NCI-H2196 (cell line): ENCODE results near the gene MTHFD1L.
"Not testable (repeated sequence)": the region's sequence is repeated elsewhere in the genome, so short reads cannot be mapped to it uniquely, and the experiment has no call there.

Source experiments
- DNase-seq: peaks from one replicate; lab custom pipeline; 2025; ENCODE audit not compliant: unreplicated experiment; lab: John Stamatoyannopoulos, UW

Gene MTHFD1L

DNA sequence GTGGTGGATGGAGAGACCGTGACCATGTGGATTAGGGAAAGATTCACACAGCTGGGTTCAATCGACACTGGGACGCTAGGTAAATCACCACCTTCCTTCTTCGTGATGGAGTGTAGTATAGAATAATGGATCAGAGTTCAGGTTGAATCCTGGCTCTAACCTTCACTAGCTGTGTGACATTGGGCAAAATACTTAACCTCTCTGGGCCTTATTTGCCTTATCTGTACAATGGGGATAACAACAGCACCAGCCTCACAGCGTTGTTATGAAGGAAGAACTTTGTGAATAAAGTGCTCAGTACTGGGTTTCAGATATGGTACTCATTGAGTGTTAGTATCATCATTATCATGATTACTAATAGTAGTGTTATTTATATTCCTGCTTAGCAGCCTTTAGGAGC, 248.1 kb downstream of the MTHFD1L start:
- DNase-seq, result no peak

DNA sequence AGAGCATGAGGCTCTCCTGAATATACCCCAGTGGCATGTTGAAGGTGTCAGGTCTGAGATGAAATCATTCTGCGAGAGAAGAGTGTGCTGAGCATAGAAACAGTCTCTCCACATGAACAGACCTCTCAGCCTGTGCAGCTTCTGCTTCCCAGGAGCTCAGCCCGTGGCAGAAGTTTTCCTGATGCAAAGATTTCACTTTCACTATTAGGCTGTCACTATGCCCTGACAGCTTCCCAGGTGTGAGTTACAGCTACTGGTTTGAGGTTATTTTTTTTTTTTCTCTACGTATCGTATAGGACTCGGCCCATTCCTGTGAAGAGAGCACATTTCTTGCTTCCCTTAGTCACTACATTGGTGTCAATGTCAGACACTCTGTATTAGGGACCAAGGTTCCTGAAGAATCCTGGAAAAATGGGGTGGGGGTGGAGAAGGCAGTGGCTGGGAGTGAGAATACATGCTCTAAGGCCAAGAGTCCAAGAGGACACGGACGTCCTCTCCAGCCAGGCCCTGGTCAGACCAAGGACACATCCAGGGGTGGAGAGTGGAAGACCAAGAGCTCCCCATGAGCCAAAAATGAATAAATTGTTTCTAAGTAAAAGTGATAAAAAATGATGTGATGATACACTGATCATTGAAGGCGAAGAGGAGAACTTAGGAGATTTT, 253.1 kb downstream of the MTHFD1L start:
- no peak for DNase-seq

DNA sequence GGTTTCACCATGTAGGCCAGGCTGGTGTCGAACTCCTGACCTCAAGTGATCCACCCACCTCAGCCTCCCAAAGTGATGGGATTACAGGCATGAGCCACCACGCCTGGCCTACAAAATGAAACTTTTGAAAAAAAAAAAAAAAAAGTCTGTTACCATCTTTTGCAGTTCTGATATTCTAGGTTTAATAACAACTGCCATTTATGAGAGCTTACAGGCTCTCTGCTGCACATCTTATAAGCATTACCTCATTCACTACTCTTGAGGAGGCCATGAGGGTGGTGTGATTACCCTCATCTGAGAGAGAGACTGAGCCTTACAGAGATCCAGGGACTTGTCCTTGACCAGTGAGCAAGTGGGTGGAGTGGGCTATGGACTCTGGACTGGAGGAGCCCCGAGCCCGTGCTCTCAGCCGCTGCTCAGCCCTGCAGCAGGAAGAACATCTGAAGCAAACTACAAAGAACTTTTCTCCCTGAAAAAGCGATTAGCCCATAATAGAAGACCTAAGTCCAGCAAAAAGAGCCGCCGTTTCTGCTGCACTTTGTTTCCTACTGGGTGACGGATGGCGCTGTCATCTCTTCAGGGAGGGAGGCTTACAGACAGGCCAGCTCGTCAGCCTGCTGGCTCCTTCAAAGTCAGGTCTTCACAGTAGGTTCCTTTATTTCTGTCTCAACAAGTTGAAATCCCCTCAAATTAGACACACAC, 254.5 kb downstream of the MTHFD1L start:
- no peak for DNase-seq

DNA sequence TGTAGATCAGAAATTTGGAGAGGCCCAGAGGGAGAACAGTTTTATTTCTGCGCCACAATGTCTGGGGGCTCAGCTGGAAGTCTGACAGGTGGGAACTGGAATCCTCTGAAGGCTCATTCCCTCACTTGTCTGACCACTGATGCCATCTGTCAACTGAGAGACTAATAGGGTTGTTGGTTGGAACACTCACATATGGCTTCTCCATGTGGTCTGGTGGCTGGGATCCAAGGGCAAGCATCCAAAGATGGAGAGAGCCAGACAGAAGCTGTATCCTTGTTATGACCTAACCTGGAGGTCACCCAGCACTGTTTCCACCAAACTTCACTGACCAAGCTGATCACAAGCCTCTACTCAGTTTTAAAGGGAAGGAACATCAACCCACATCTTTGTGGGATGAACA, 256.4 kb downstream of the MTHFD1L start:
- DNase-seq, result no peak

DNA sequence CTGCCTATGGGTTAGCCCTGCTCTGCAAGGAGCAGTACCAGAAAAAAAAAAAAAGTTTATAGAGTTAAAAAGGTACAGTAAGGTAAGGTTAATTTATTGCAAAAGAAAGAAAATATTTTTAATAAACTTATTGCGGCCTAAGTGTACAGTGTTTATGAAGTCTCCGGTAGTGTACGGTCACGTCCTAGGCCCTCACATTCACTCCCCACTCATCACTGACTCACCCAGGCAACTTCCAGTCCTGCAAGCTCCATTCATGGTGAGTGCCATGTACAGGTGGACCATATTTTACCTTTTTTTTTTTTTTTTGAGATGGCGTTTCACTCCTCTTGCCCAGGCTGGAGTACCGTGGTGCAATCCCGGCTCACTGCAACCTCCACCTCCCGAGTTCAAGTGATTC, 258.1 kb downstream of the MTHFD1L start:
- DNase-seq, result not testable (repeated sequence)

DNA sequence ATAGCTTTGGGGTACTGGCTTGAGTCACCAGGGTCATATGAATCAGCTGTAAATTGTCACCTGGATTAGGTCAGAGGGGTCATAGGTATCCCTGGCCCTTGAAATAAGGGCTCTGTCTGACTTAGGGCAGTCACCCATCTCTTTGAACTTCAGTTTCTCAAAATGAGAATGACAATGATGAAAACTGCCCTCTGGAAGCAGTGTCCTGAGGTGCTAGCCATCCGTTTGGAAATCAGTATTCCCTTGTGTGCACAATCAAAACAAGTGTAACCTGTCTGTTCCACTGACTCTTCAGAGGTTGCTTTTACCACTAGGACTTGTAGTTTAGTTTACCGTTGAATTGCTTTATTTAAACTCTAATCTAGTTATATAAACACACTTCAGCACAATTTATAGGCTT, 259.7 kb downstream of the MTHFD1L start:
- DNase-seq, result not testable (repeated sequence)

DNA sequence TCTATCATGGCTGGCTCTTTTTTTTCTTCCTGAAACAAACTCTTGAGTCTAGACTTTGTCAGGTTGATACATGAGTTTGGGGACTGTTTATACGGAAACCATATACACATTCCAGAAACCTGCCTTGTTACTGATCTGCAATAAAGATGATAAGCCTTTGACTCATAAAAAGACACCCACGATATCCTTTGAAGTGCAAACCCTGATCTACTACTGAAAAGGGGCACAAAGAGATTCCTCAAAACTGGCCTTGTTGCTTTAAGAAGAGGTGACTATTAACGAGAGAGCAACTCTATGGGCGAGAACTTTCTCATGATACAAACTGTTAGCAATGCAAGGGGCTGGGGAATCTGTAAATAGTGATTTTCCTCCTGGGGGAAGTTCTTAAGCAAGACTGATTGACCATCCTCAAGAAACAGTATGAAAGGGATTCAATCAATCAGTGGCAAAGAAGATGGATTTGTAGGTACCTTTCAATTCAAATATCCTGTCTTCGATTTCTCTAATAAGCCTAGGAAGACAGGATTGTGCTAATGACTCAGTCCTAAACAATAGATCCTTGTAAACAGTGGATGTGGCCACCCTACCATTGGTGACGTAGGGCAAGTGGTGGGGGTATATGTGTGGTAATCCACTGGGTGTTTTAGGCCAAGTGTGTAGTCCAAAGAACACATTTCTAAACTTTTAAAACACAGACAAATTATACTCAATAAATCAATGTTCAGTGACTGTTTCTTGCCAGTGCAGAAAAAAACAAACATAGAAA, 260.3 kb downstream of the MTHFD1L start:
- DNase-seq, result not testable (repeated sequence)

DNA sequence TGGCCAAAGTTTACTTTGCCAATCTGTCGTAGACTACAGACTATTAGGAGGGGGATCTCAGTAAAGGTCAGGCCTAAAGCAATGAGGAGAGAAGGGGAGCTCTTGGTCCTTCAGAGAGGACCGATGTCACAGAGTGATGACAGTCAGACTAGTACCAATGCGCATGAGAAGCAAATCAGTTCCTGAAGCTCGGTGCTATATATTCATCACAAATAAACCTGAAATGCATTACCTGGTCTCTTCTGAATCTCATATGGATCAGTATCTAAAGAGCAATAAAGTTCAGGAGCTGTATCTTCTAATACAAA, 260.9 kb downstream of the MTHFD1L start:
- not testable (repeated sequence) for DNase-seq

DNA sequence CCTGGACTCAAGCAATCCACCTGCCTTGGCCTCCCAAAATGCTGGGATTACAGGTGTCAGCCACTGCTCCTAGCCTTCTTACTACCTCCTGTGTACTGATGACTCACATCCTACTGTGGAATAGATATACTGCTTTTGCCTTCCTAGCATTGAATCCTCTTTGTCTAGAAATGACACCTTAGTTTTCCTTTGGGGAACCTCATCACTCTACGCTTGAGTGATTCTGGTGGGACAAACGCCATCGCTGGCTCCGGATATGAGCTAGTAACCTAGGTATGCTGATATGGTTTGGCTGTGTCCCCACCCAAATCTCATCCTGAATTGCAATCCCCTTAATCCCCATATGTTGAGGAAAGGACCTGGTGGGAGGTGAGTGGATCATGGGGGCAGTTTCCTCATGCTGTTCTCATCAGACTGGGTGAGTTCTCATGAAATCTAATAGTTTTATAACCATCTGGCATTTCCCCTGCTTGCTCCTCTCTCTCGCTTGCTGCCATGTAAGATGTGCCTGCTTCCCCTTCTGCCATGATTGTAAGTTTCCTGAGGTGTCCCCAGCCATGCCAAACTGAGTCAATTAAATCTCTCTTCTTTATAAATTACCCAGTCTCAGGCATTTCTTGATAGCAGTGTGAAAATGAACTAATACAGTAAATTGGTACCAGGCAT, 261.8 kb downstream of the MTHFD1L start:
- not testable (repeated sequence) for DNase-seq

DNA sequence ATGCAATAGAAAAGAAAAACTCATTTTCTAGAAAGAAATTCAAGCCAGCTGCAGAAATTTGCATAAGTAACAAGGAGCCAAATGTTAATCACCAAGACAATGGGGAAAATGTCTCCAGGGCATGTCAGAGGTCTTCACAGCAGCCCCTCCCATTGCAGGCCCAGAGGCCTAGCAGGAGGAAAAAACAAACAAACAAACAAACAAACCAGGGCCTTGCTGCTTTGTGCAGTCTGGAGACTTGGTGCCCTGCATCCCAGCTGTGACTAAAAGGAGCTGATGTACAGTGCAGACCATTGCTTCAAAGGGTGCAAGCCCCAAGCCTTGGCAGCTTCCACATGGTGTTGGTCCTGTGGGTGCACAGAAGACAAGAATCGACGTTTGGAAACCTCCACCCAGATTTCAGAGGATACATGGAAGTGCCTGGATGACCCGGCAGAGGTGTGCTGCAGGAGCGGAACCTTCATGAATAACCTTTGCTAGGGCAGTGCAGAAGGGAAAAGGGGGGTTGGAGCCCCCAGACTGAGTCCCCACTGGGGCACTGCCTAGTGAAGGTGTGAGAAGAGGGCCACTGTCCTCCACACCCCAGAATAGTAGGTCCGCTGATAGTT, 263.4 kb downstream of the MTHFD1L start:
- DNase-seq, result no peak

DNA sequence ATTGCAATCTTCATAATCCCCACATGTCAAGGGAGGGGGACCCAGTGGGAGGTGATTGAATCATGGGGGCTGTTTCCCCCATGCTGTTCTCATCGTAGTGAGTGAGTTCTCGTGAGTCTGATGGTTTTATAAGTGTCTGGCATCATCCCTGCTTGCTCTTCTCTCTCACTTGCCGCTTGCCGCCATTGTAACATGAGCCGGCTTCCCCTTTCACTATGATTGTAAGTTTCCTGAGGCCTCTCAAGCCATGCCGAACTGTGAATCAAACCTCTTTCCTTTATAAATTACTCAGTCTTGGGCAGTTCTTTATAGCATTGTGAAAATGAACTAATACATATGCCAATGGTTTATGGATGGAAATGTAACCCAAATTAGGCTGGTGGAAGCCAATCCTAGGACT, 264.8 kb downstream of the MTHFD1L start:
- no peak for DNase-seq

DNA sequence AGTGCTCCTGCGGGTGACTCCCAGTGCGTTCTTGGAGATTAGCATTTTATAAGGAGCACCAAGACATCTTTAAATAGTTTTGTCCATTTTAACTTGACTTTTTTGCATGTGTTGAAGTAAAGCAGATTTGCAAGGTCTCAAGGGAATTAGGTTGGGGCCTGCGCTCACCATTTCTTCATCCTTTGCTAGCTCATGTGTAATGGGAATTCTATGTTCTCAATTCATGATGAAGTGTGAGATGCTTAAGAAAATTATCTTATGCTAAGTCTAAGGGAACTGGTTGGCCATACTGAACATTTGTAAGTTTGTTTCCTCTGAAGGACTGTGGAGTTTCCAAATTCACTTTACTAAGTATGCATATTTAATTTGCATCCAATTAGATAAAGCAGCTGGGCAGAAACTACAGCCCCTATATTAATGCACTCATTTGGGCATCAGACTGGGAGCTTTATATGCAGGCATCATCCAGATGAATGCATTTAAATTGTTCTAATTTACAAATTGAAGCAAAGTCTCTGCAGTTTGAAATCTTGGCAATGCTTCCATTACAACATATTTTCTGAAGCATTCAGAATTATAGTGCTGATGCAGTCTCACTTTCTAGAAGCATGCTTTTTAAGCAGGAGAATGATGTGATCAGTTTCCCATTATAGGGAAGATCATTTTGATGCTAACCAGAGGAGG, 266.0 kb downstream of the MTHFD1L start:
- no peak for DNase-seq

DNA sequence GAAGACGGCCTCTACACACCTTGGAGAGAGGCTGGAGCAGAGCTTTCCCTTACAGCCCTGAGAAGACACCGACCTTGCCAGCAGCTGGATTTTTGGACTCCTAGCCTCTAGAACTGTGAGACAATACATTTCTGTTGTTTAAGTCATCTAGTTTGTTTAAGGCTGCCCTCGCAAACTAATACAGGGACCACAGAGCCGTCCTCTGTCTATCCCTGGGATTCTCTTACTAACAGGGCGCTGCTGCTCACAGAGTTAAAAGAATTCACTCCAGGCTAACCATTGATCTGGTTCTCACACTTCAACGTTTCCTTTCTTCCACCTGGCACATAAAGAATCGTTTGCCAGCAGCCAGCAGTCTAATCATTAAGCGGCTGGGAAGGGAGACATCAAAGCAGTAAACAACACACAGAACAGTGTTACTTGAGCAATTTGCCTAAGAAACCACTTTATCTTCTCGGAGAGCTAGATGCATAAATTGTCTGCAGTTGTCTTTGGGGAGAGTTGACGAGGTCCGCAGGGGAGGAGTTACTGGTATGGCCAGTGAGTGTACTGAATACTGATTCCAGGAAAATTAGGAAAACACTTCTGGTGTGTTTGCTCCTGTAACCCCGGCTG, 270.7 kb downstream of the MTHFD1L start:
- no peak for DNase-seq

DNA sequence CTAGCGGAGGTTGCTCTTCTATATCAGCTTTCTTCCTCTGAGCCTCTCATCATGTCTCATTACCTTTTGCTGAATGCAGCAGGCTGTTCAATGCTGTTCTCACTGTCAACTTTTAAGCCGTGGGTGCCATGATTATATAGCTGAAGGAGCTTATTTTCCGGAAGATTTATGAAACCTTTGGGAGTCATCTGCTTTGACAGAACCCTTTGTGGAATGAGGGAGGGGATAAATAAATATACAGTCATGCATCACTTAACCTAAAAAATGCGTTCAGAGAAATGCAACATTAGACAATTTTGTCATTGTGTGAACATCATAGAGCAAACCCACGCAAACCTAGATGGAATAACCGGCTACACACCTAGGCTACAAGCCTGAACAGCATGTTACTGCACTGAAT, 272.0 kb downstream of the MTHFD1L start:
- no peak for DNase-seq

DNA sequence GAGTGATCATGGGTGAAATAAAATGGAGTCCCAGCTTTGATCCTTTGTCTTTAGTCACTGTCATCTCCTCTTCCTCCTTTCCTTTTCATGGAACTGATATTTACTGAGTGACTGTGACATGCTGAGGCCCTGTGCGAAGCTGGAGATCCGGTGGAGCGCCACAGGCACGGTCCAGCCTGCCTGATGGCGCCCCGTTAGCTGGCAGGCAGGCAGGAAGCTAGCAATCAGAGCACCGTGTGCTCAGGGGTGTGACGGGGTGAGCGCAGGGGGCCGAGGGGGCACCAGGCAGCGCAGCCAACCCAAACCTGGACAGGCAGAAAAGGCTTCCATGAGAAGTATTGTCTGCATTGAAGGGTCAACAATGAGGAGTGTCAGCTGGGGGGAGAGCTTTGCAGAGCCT, 274.0 kb downstream of the MTHFD1L start:
- DNase-seq, result no peak

DNA sequence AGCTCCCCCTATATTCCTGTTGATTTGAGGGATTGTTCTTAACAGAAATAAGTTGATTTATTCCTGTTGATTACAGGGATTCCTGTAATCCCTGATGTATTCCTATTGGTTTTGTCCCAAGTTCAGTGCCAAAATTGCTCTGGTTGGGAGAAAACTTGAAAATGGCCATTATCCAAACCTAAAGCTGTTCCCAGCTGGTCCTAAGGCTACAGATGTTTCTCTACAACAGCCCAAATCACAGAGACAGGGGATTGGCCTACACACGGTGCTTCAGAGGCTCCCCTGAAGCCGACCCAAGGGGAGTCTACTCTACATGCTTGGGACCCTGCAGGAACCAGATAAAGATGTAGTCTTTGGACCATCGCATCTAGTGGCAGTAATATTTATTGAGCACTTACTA, 275.3 kb downstream of the MTHFD1L start:
- DNase-seq, result no peak

DNA sequence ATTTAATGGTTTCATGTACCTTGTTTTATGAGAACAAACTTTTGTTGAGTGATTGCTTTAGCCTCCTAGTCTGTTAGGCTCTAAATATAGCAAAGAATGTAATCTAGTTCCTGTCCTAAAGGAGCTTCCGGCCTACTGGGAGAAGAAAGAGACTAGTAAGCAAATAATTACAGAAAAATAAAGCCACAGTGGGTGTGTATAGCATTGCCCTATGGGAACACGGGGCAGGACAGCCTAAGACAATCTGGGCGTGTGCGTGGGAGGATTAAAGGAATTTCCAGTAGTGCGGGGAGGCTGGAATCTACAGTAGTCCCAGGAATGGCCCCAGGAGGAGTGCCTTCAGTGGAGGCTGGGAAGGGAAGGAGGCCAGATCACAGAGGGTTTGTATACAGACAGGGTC, 276.2 kb downstream of the MTHFD1L start:
- no peak for DNase-seq

DNA sequence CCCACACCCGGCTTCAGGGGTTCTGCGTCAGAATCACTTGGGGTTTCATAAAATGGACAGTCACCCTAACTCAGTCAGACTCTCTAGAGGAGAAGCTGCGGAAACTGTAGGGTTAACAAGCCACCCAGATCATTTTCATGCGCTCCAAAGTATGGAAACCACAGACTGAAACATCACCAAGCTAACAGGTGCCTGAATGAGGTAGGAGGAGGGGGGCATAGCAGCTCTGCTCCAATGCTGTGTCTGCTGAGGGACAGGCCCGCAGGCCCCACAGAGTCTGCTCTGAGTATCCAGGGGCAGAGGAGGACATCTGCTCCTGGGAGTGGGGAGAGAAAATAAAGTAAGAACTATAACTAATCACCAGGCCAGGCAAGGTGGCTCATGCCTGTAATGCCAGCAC, 277.2 kb downstream of the MTHFD1L start:
- DNase-seq, result no peak

DNA sequence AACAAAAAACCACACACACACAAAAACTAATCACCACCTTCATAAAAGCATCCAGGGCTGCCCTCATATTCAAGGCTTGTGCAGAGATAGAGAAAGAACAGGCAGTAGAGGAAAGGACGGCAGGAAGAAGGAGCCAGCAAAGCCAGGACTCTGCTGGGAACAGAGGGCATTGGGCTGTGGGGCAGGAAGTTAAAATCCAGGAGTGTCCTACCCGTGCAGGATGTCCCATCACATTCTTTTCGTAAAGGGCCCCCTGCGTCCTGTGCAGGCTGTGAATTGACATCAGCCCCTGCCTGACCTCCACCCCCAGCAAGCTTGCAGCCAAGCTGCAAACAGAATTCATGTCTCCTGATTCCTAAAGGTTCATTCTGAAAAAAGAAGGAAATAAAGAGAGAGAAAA, 277.8 kb downstream of the MTHFD1L start:
- DNase-seq, result no peak

DNA sequence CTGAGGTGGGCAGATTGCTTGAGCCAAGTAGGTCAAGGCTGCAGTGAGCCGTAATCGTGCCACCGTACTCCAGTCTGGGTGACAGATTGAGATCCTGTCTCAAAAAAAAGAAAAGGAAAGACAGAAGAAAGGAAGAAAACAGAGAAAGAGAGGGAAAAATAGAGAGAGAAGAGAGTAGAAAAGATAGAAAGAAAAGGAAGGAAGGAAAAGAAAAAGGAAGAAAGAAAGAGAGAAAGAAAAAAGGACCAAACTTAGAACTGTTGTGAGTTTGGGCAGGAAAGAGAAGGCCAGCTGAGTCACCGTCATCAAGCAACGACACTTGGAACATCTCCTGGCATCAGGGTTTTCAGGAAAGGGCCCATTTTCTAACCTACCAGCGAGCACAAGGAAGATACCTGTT, 278.3 kb downstream of the MTHFD1L start:
- DNase-seq, result no peak
